ENCODE data around the gene GMDS. TPM values are rescaled to one million over a fixed set of nuclear protein-coding genes. Genes with fewer than 3 reads are reported as not detected.

GMDS gene
- total and polyA plus RNA-seq, 2 of the 8 experiments (the other 6 are each of a cell fraction or from before 2014, with no cell fraction given): 16.8 to 50.0 TPM

GRCh38 chr6:1700278-1700967 lies 545.0 kb downstream of the GMDS start (continued):
- no peak for TF ChIP-seq CHD7 (IDR thresholded peaks at IDR 0.05; ENCODE audit: insufficient replicate concordance, low read length)
- no peak for TF ChIP-seq PHF8 (conservative IDR thresholded peaks at IDR 0.05; ENCODE audit: low read depth, low read length)
- no peak for TF ChIP-seq NANOG (IDR thresholded peaks at IDR 0.05; ENCODE audit: insufficient read depth, low read depth, low read length, poor library complexity, severe bottlenecking)
- no peak for TF ChIP-seq ASH2L (IDR thresholded peaks at IDR 0.05; ENCODE audit: low read length)
- TF ChIP-seq TAF7 (optimal IDR thresholded peaks at IDR 0.05; ENCODE audit: borderline replicate concordance, low read depth, low read length): no peak
- TF ChIP-seq EGR1 (IDR thresholded peaks at IDR 0.05; ENCODE audit: borderline replicate concordance, low read depth, low read length): no peak
- TF ChIP-seq JUND (IDR thresholded peaks at IDR 0.05; ENCODE audit: low read length): no peak
